AG20443 (cell line): Measurements from ENCODE around the gene SH3BP2.
"Not testable (repeated sequence)": the region's sequence is repeated elsewhere in the genome, so short reads cannot be mapped to it uniquely, and the experiment has no call there.

Experiments used
- DNase-seq: peaks from one replicate; pipeline ENCODE4 v3.0.0; 2012; ENCODE audit warnings: low spot score, mixed read lengths

The SH3BP2 gene

GRCh38 chr4:2762486-2763370, 30.2 kb upstream of the SH3BP2 start:
- not testable (repeated sequence) for DNase-seq

GRCh38 chr4:2763511-2763967, 29.3 kb upstream of the SH3BP2 start:
- peak; percentile 48 for DNase-seq

GRCh38 chr4:2765832-2766526, 26.9 kb upstream of the SH3BP2 start:
- DNase-seq, result peak; percentile 3

GRCh38 chr4:2767046-2767704, 25.7 kb upstream of the SH3BP2 start:
- DNase-seq, result no peak

- peak; percentile 7 for DNase-seq
Measured at GRCh38 chr4:2767705-2768074, 25.2 kb upstream of the SH3BP2 start.

GRCh38 chr4:2768124-2768523, 24.8 kb upstream of the SH3BP2 start:
- no peak for DNase-seq

- DNase-seq, result peak; percentile 2
Measured at GRCh38 chr4:2768921-2769336, 24.0 kb upstream of the SH3BP2 start.

- peak; percentile 24 for DNase-seq
Measured at GRCh38 chr4:2771264-2771663, 21.6 kb upstream of the SH3BP2 start.

- DNase-seq, result not testable (repeated sequence)
Measured at GRCh38 chr4:2780643-2781042, 12.2 kb upstream of the SH3BP2 start.

- no peak for DNase-seq
Measured at GRCh38 chr4:2781911-2782310, 11.0 kb upstream of the SH3BP2 start.

- no peak for DNase-seq
Measured at GRCh38 chr4:2783790-2784189, 9.1 kb upstream of the SH3BP2 start.

GRCh38 chr4:2785613-2786012, 7.3 kb upstream of the SH3BP2 start:
- no peak for DNase-seq

GRCh38 chr4:2786152-2786671, 6.7 kb upstream of the SH3BP2 start:
- DNase-seq, result no peak

- DNase-seq, result no peak
Measured at GRCh38 chr4:2786794-2787229, 6.1 kb upstream of the SH3BP2 start.

GRCh38 chr4:2787230-2788100, 5.4 kb upstream of the SH3BP2 start:
- DNase-seq, result no peak

- DNase-seq, result no peak
Measured at GRCh38 chr4:2788101-2788500, 4.8 kb upstream of the SH3BP2 start.

GRCh38 chr4:2788532-2789103, 4.3 kb upstream of the SH3BP2 start:
- peak; percentile 73 for DNase-seq

GRCh38 chr4:2789351-2789750, 3.5 kb upstream of the SH3BP2 start:
- DNase-seq, result no peak

GRCh38 chr4:2789793-2790582, 2.9 kb upstream of the SH3BP2 start:
- DNase-seq, result no peak
